OCI-LY7 (cell line): ENCODE measurements around the gene ST3GAL3. TPM values are rescaled to one million over a fixed set of nuclear protein-coding genes. Genes with fewer than 3 reads are reported as not detected.

Source experiments
- BruUV-seq: library from RNA; stranded (reverse); fragments of 400-500 nt; replicated peaks from 2 replicates; lab custom pipeline; 2021; lab: Mats Ljungman, UMichigan
- CTCF ChIA-PET: fragments of 300-600 bp; sonication (Branson Sonifier 250); formaldehyde crosslinking; loops from one replicate; lab custom pipeline; 2022; ENCODE audit warnings: antibody characterized with exemption; ENCODE audit not compliant: unreplicated experiment; lab: Charles Lee
- POLR2A ChIA-PET: fragments of 300-600 bp; sonication (Branson Sonifier 250); formaldehyde crosslinking; loops from one replicate; lab custom pipeline; 2022; ENCODE audit warnings: antibody characterized with exemption; lab: Charles Lee
- DNase-seq: peaks from one replicate; pipeline ENCODE4 v3.0.0-alpha.2; 2015; ENCODE audit warnings: low spot score
- H2AFZ ChIP-seq: fragments of 200-600 bp; sonication (generic), shearing (Covaris generic); 2 replicates; pipeline ENCODE4 v1.6.1; 2014; ENCODE audit warnings: mild to moderate bottlenecking, antibody characterized with exemption, low read length, moderate library complexity
- H3K27ac ChIP-seq: fragments of 200-600 bp; sonication (generic); 2 replicates; pipeline ENCODE4 v1.5.1; 2014; ENCODE audit warnings: mixed run types, low read depth, mild to moderate bottlenecking, moderate library complexity, low read length, inconsistent platforms; ENCODE audit not compliant: poor library complexity, severe bottlenecking
- H3K36me3 ChIP-seq: fragments of 200-600 bp; sonication (generic); 2 replicates; pipeline ENCODE4 v1.6.1; 2014; ENCODE audit warnings: mild to moderate bottlenecking, antibody characterized with exemption, low read length, moderate library complexity, mixed read lengths; ENCODE audit not compliant: insufficient read depth
- H3K4me1 ChIP-seq: fragments of 200-600 bp; sonication (generic); 2 replicates; pipeline ENCODE4 v1.5.1; 2014; ENCODE audit warnings: mild to moderate bottlenecking, low read length; ENCODE audit not compliant: insufficient read depth, poor library complexity, severe bottlenecking
- H3K4me2 ChIP-seq: fragments of 200-600 bp; sonication (generic); 2 replicates; pipeline ENCODE4 v1.6.1; 2014; ENCODE audit warnings: mild to moderate bottlenecking, low read length
- H3K4me3 ChIP-seq: fragments of 200-600 bp; sonication (generic); 2 replicates; pipeline ENCODE4 v1.5.1; 2014; ENCODE audit warnings: mild to moderate bottlenecking, low read depth, low read length; ENCODE audit not compliant: poor library complexity, severe bottlenecking
- H3K79me2 ChIP-seq: fragments of 200-600 bp; sonication (generic); 2 replicates; pipeline ENCODE4 v1.6.1; 2016; ENCODE audit warnings: low read depth, mild to moderate bottlenecking, low read length, moderate library complexity, mixed read lengths; ENCODE audit not compliant: insufficient read depth
- H3K9me2 ChIP-seq: fragments of 200-600 bp; sonication (generic); 2 replicates; pipeline ENCODE4 v1.6.1; 2016; ENCODE audit warnings: mild to moderate bottlenecking, low read length, mixed read lengths; ENCODE audit not compliant: insufficient read depth
- H3K9me3 ChIP-seq: fragments of 200-600 bp; sonication (generic); 2 replicates; pipeline ENCODE4 v1.6.1; 2014; ENCODE audit warnings: mild to moderate bottlenecking, mixed run types, low read length, mixed read lengths
- H4K20me1 ChIP-seq: fragments of 200-600 bp; sonication (generic); 2 replicates; pipeline ENCODE4 v1.6.1; 2014; ENCODE audit warnings: mild to moderate bottlenecking, antibody characterized with exemption, low read length, moderate library complexity, mixed read lengths; ENCODE audit not compliant: insufficient read depth
- EZH2phosphoT487 ChIP-seq: fragments of 200-600 bp; sonication (generic); IDR thresholded peaks from 2 replicates; pipeline ENCODE4 v1.6.1; 2018; ENCODE audit warnings: low read depth, borderline replicate concordance, mild to moderate bottlenecking, mixed run types, antibody characterized with exemption, low read length, moderate library complexity, mixed read lengths
- intact Hi-C: fragments of 100-400 bp; cut with micrococcal nuclease; formaldehyde crosslinking; loops from one replicate; pipeline ENCODE4 v1.10.0; 2022; ENCODE audit not compliant: unreplicated experiment
- total RNA-seq, 2 experiments: library from RNA; depleted of rRNA in 1 of 2; stranded (reverse); fragments of >200 nt in 1 of 2; shearing (Covaris generic) in 1 of 2; gene quantifications; 2 replicates each; pipeline ENCODE4 v1.2.3, GENCODE V29; 2014 to 2022
- TF ChIP-seq, protein P1 (sequence below): fragments of 200-600 bp; sonication (generic); conservative IDR thresholded peaks from 2 replicates; pipeline ENCODE4 v1.5.1; 2014; ENCODE audit warnings: mild to moderate bottlenecking, antibody characterized with exemption, low read length, moderate library complexity, mixed read lengths

The ST3GAL3 gene
- total RNA-seq, 2 experiments from 2014 or later: 24.0 to 45.0 TPM

GRCh38 chr1:43854473-43854872, 147.1 kb downstream of the ST3GAL3 start:
- no peaks in the 10 kb centered on the region for H3K9me3 ChIP-seq
- no peak overlapping the region for H3K4me2 ChIP-seq
- no peaks in the 10 kb centered on the region for H3K9me2 ChIP-seq
- peaks cover 21% of the 10 kb centered on the region for H3K4me1 ChIP-seq
- no peak for DNase-seq
- no peaks in the 10 kb centered on the region for H3K79me2 ChIP-seq
- H3K27ac ChIP-seq: no peak overlapping the region
- BruUV-seq: no TSS peak
- no peak overlapping the region for H2AFZ ChIP-seq
- H3K4me3 ChIP-seq: no peak overlapping the region
- no peaks in the 10 kb centered on the region for H4K20me1 ChIP-seq
- H3K36me3 ChIP-seq: peaks cover 8% of the 10 kb centered on the region; the same call in 1 of the 2 replicates
- CTCF ChIA-PET: no interaction called here
- intact Hi-C loops: no loop called here
- POLR2A ChIA-PET: interaction anchor here (1.1 kb wide), 1 partner anchor 88 kb away, joined by 3 read pairs; no protein-coding TSS in a partner anchor
- no peak for TF ChIP-seq EZH2phosphoT487
- TF ChIP-seq, protein P1, sequence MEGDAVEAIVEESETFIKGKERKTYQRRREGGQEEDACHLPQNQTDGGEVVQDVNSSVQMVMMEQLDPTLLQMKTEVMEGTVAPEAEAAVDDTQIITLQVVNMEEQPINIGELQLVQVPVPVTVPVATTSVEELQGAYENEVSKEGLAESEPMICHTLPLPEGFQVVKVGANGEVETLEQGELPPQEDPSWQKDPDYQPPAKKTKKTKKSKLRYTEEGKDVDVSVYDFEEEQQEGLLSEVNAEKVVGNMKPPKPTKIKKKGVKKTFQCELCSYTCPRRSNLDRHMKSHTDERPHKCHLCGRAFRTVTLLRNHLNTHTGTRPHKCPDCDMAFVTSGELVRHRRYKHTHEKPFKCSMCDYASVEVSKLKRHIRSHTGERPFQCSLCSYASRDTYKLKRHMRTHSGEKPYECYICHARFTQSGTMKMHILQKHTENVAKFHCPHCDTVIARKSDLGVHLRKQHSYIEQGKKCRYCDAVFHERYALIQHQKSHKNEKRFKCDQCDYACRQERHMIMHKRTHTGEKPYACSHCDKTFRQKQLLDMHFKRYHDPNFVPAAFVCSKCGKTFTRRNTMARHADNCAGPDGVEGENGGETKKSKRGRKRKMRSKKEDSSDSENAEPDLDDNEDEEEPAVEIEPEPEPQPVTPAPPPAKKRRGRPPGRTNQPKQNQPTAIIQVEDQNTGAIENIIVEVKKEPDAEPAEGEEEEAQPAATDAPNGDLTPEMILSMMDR: no peak

DNA sequence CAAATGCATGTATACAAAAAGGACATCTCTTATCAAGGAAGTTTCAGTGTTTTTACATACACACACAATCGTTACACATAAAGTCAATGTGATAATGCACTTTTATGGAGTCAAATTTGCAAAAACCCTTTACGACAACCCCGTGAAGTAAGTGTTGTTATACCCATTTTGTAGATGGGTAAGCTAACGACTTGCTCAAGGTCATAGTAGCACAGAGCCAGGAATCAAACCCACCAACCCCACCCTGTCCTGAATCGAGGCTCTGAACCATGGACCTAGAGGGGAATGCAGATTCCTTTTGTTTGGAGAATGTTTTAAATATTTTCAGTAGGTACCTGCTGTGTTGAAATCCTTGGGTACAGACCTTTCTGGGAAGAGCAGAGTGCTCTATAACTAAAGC, 148.9 kb downstream of the ST3GAL3 start:
- Histone ChIP-seq H2AFZ (no peak overlapping the region), H3K9me3 (no peaks in the 10 kb centered on the region), H3K27ac (no peak overlapping the region), H3K9me2 (no peaks in the 10 kb centered on the region), H4K20me1 (no peaks in the 10 kb centered on the region), H3K4me2 (no peak overlapping the region), H3K4me1 (peaks cover 11% of the 10 kb centered on the region), H3K79me2 (no peaks in the 10 kb centered on the region), H3K4me3 (no peak overlapping the region), H3K36me3 (peaks cover 8% of the 10 kb centered on the region; the same call in 1 of the 2 replicates)
- POLR2A ChIA-PET: interaction anchor here (1.1 kb wide), 1 partner anchor 21 kb away, joined by 3 read pairs; no protein-coding TSS in a partner anchor
- TF ChIP-seq EZH2phosphoT487: no peak
- TF ChIP-seq, protein P1: no peak
- BruUV-seq: no TSS peak
- no peak for DNase-seq
- intact Hi-C loops: no loop called here
- CTCF ChIA-PET: no interaction called here

DNA sequence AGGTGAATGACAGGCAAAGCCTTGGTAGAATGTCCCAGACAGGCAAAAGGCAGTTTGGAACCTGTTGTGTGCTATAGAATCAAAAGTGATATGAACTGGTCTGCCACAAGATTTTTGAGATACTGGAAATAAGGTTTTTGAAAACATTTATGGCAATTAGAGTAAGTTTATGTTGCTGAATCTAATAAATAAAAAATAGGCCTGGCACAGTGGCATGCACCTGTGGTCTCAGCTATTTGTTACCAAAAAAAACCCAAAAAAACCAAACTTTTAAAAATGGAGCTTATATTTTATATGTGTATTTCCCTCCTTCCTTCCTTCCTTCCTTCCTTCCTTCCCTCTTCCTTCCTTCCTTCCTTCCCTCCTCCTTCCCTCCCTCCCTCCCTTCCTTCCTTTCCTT, 149.8 kb downstream of the ST3GAL3 start:
- Histone ChIP-seq H4K20me1 (no peaks in the 10 kb centered on the region), H3K79me2 (no peaks in the 10 kb centered on the region), H2AFZ (no peak overlapping the region), H3K4me1 (peaks cover 11% of the 10 kb centered on the region), H3K4me2 (no peak overlapping the region), H3K27ac (no peak overlapping the region), H3K4me3 (no peak overlapping the region), H3K36me3 (peaks cover 8% of the 10 kb centered on the region; the same call in 1 of the 2 replicates), H3K9me2 (no peaks in the 10 kb centered on the region), H3K9me3 (no peaks in the 10 kb centered on the region)
- POLR2A ChIA-PET: interaction anchor here (0.9 to 1.0 kb wide), 2 partner anchors 13 to 33 kb away, joined by 3 read pairs; no protein-coding TSS in a partner anchor
- CTCF ChIA-PET: interaction anchor here (0.6 kb wide), 1 partner anchor 1684 kb away, joined by 4 read pairs; no protein-coding TSS in a partner anchor
- intact Hi-C loops: no loop called here
- BruUV-seq: no TSS peak
- no peak for TF ChIP-seq EZH2phosphoT487
- TF ChIP-seq, protein P1: no peak
- no peak for DNase-seq
